HAP-1 (cell line): Measurements from ENCODE around the gene TECR.

Source experiments
- DNase-seq, 2 experiments: peaks; one replicate each; pipeline ENCODE4 v3.0.0-alpha.2; 2016 to 2020; ENCODE audit warnings: low spot score in 2 of 2
- H3K27me3 ChIP-seq: fragments of 250-450 bp; sonication (Bioruptor Pico); 2 replicates; pipeline ENCODE4 v1.5.1; 2020; ENCODE audit warnings: low read depth, mild to moderate bottlenecking, moderate library complexity
- H3K36me3 ChIP-seq: fragments of 250-450 bp; sonication (Bioruptor Pico); replicated peaks from 2 replicates; pipeline ENCODE4 v1.5.1; 2020; ENCODE audit warnings: mild to moderate bottlenecking
- H3K4me1 ChIP-seq: fragments of 250-450 bp; sonication (Bioruptor Pico); 2 replicates; pipeline ENCODE4 v1.5.1; 2020; ENCODE audit warnings: mild to moderate bottlenecking
- H3K4me3 ChIP-seq: fragments of 250-450 bp; sonication (Bioruptor Pico); 2 replicates; pipeline ENCODE4 v1.5.1; 2020; ENCODE audit warnings: mild to moderate bottlenecking, moderate library complexity
- H3K9me3 ChIP-seq: fragments of 250-450 bp; sonication (Bioruptor Pico); 2 replicates; pipeline ENCODE4 v1.5.1; 2020; ENCODE audit warnings: mild to moderate bottlenecking, moderate library complexity
- in situ Hi-C: fragments of 300-500 bp; cut with MboI; formaldehyde crosslinking; loops from 3 replicates; pipeline ENCODE4 v1.14.3; 2020; ENCODE audit warnings: low sequenced_read_pairs, inconsistent platforms, mixed read lengths

The TECR gene

GRCh38 chr19:14516048-14516534 is 13.3 kb upstream of the TECR start:
- no peaks in the 10 kb centered on the region for H3K9me3 ChIP-seq
- H3K4me1 ChIP-seq: peaks cover 10% of the 10 kb centered on the region
- in situ Hi-C loops: no loop called here
- peak overlapping the region; percentile 98 for H3K4me3 ChIP-seq
- DNase-seq: no peak
- H3K27me3 ChIP-seq: no peaks in the 10 kb centered on the region
- peaks cover 32% of the 10 kb centered on the region for H3K36me3 ChIP-seq

GRCh38 chr19:14516746-14517438 is 12.5 kb upstream of the TECR start:
- Histone ChIP-seq H3K4me1 (peaks cover 10% of the 10 kb centered on the region), H3K4me3 (peak overlapping the region; percentile 98), H3K27me3 (no peaks in the 10 kb centered on the region), H3K9me3 (no peaks in the 10 kb centered on the region), H3K36me3 (peaks cover 32% of the 10 kb centered on the region)
- DNase-seq: peak in 1 of 2 experiments; percentile 39
- in situ Hi-C loops: no loop called here

- H3K27me3 ChIP-seq: no peaks in the 10 kb centered on the region
- H3K4me3 ChIP-seq: peak overlapping the region; percentile 98
- no peaks in the 10 kb centered on the region for H3K9me3 ChIP-seq
- in situ Hi-C loops: no loop called here
- H3K36me3 ChIP-seq: peaks cover 32% of the 10 kb centered on the region
- peaks cover 10% of the 10 kb centered on the region for H3K4me1 ChIP-seq
- no peak for DNase-seq
These were observed 12.0 kb upstream of the TECR start for GRCh38 chr19:14517446-14517839.

- peaks cover 32% of the 10 kb centered on the region for H3K36me3 ChIP-seq
- DNase-seq: peak; percentile 49 to 78
- peak within 1 kb of the TSS; percentile 98 for H3K4me3 ChIP-seq
- H3K9me3 ChIP-seq: no peaks in the 10 kb centered on the region
- in situ Hi-C loops: no loop called here
- peaks cover 10% of the 10 kb centered on the region for H3K4me1 ChIP-seq
- H3K27me3 ChIP-seq: no peaks in the 10 kb centered on the region
These were observed 11.4 kb upstream of the TECR start, which contains the start of gene DNAJB1 for GRCh38 chr19:14517840-14518505. Gene DNAJB1, minus strand, starts transcription at chr19:14518397. Its CDS starts 48 bp downstream, at chr19:14518349.

GRCh38 chr19:14519245-14519859 is 10.0 kb upstream of the TECR start:
- Histone ChIP-seq H3K36me3 (peaks cover 31% of the 10 kb centered on the region), H3K4me1 (peaks cover 10% of the 10 kb centered on the region), H3K9me3 (no peaks in the 10 kb centered on the region), H3K27me3 (no peaks in the 10 kb centered on the region), H3K4me3 (no peak overlapping the region)
- in situ Hi-C loops: no loop called here
- DNase-seq: no peak

- Histone ChIP-seq H3K4me3 (no peak overlapping the region), H3K27me3 (no peaks in the 10 kb centered on the region), H3K9me3 (no peaks in the 10 kb centered on the region), H3K36me3 (peaks cover 25% of the 10 kb centered on the region), H3K4me1 (peaks cover 10% of the 10 kb centered on the region)
- in situ Hi-C loops: no loop called here
- DNase-seq: no peak
These were observed 9.5 kb upstream of the TECR start for GRCh38 chr19:14519860-14520407.

GRCh38 chr19:14520543-14520942 is 8.9 kb upstream of the TECR start:
- DNase-seq: no peak
- in situ Hi-C loops: no loop called here
- H3K4me1 ChIP-seq: peaks cover 8% of the 10 kb centered on the region
- no peak overlapping the region for H3K4me3 ChIP-seq
- H3K36me3 ChIP-seq: peaks cover 19% of the 10 kb centered on the region
- H3K9me3 ChIP-seq: no peaks in the 10 kb centered on the region
- H3K27me3 ChIP-seq: no peaks in the 10 kb centered on the region

- Histone ChIP-seq H3K27me3 (no peaks in the 10 kb centered on the region), H3K4me3 (no peak overlapping the region), H3K9me3 (no peaks in the 10 kb centered on the region), H3K4me1 (peaks cover 3% of the 10 kb centered on the region; the same call in 1 of the 2 replicates), H3K36me3 (no peaks in the 10 kb centered on the region)
- in situ Hi-C loops: no loop called here
- no peak for DNase-seq
These were observed 3.7 kb upstream of the TECR start for GRCh38 chr19:14525729-14526128.

GRCh38 chr19:14526423-14526822 is 3.0 kb upstream of the TECR start:
- Histone ChIP-seq H3K4me1 (peaks cover 3% of the 10 kb centered on the region; the same call in 1 of the 2 replicates), H3K9me3 (no peaks in the 10 kb centered on the region), H3K4me3 (no peak overlapping the region), H3K27me3 (no peaks in the 10 kb centered on the region), H3K36me3 (no peaks in the 10 kb centered on the region)
- in situ Hi-C loops: no loop called here
- no peak for DNase-seq

GRCh38 chr19:14528419-14529253 is 758 bp upstream of the TECR start:
- in situ Hi-C loops: no loop called here
- H3K27me3 ChIP-seq: no peaks in the 10 kb centered on the region
- peaks cover 3% of the 10 kb centered on the region; the same call in 1 of the 2 replicates for H3K4me1 ChIP-seq
- H3K36me3 ChIP-seq: no peaks in the 10 kb centered on the region
- H3K9me3 ChIP-seq: no peaks in the 10 kb centered on the region
- peak overlapping the region; percentile 94 for H3K4me3 ChIP-seq
- DNase-seq: no peak

GRCh38 chr19:14530005-14530348 is 583 bp downstream of the TECR start:
- Histone ChIP-seq H3K9me3 (no peaks in the 10 kb centered on the region), H3K4me1 (peaks cover 3% of the 10 kb centered on the region; the same call in 1 of the 2 replicates), H3K4me3 (peak overlapping the region; percentile 94), H3K27me3 (no peaks in the 10 kb centered on the region), H3K36me3 (no peaks in the 10 kb centered on the region)
- in situ Hi-C loops: no loop called here
- DNase-seq: no peak

- Histone ChIP-seq H3K27me3 (no peaks in the 10 kb centered on the region), H3K4me3 (peak overlapping the region; percentile 94), H3K9me3 (no peaks in the 10 kb centered on the region), H3K36me3 (no peaks in the 10 kb centered on the region), H3K4me1 (peaks cover 3% of the 10 kb centered on the region; the same call in 1 of the 2 replicates)
- no peak for DNase-seq
- in situ Hi-C loops: no loop called here
These were observed 1.1 kb downstream of the TECR start for GRCh38 chr19:14530506-14530905.

GRCh38 chr19:14533450-14533849 is 4.1 kb downstream of the TECR start:
- no peak for DNase-seq
- Histone ChIP-seq H3K27me3 (no peaks in the 10 kb centered on the region), H3K9me3 (no peaks in the 10 kb centered on the region), H3K4me3 (no peak overlapping the region), H3K36me3 (no peaks in the 10 kb centered on the region), H3K4me1 (peaks cover 8% of the 10 kb centered on the region; the same call in 1 of the 2 replicates)
- in situ Hi-C loops: no loop called here
